SU-DHL-6 (cell line): ENCODE data around the gene DNAJC5G.

Experiments
- H2AFZ ChIP-seq: fragments of 200-600 bp; sonication (generic); 2 replicates; pipeline ENCODE4 v1.6.1; 2014; ENCODE audit warnings: low read depth, mild to moderate bottlenecking, moderate library complexity, mixed read lengths, antibody characterized with exemption, low read length; ENCODE audit not compliant: severe bottlenecking
- H3F3A ChIP-seq: fragments of 200-600 bp; shearing (Covaris generic); 2 replicates; pipeline ENCODE4 v1.6.0; 2016; ENCODE audit warnings: antibody characterized with exemption, mild to moderate bottlenecking; ENCODE audit not compliant: insufficient read depth
- H3K27ac ChIP-seq: fragments of 200-600 bp; sonication (generic); 2 replicates; pipeline ENCODE4 v1.5.1; 2016; ENCODE audit warnings: low read depth, mild to moderate bottlenecking, low read length, moderate library complexity, mixed read lengths
- H3K27me3 ChIP-seq: fragments of 200-600 bp; sonication (generic), shearing (Covaris generic); 2 replicates; pipeline ENCODE4 v1.6.0; 2014; ENCODE audit warnings: mild to moderate bottlenecking, low read length
- H3K36me3 ChIP-seq: fragments of 200-600 bp; sonication (generic); 2 replicates; pipeline ENCODE4 v1.6.1; 2014; ENCODE audit warnings: mild to moderate bottlenecking, low read length, mixed read lengths
- H3K4me2 ChIP-seq: fragments of 300-600, 200-600 bp; shearing (Covaris generic), sonication (generic); 2 replicates; pipeline ENCODE4 v1.6.0; 2014; ENCODE audit warnings: low read length, low read depth, mild to moderate bottlenecking; ENCODE audit not compliant: poor library complexity, severe bottlenecking
- H3K4me3 ChIP-seq: fragments of 200-600 bp; sonication (generic); 2 replicates; pipeline ENCODE4 v1.5.1; 2014; ENCODE audit warnings: antibody characterized with exemption, low read length, mild to moderate bottlenecking, mixed read lengths; ENCODE audit not compliant: insufficient read depth, poor library complexity, severe bottlenecking
- H3K79me2 ChIP-seq: fragments of 200-600 bp; sonication (generic); 2 replicates; pipeline ENCODE4 v1.6.1; 2014; ENCODE audit warnings: mild to moderate bottlenecking, low read length, moderate library complexity; ENCODE audit not compliant: insufficient read depth
- H3K9ac ChIP-seq: fragments of 200-600 bp; sonication (generic); 2 replicates; pipeline ENCODE4 v1.7.0; 2014; ENCODE audit warnings: mild to moderate bottlenecking, low read length
- H3K9me2 ChIP-seq: fragments of 200-600 bp; sonication (generic); replicated peaks from 2 replicates; pipeline ENCODE4 v1.6.1; 2014; ENCODE audit warnings: low read length; ENCODE audit not compliant: insufficient read depth
- H3K9me3 ChIP-seq: fragments of 200-600 bp; sonication (generic); 2 replicates; pipeline ENCODE4 v1.6.1; 2014; ENCODE audit warnings: low read length, mixed read lengths; ENCODE audit not compliant: insufficient read depth
- H4K20me1 ChIP-seq: fragments of 200-600 bp; sonication (generic); 2 replicates; pipeline ENCODE4 v1.6.1; 2014; ENCODE audit warnings: low read depth, mild to moderate bottlenecking, antibody characterized with exemption, low read length, moderate library complexity, mixed read lengths
- CTCF ChIP-seq: fragments of 200-600 bp; sonication (generic); IDR thresholded peaks from one replicate; pipeline ENCODE4 v1.5.1; 2017; ENCODE audit warnings: antibody characterized with exemption, mild to moderate bottlenecking, low read length, moderate library complexity; ENCODE audit not compliant: insufficient read depth, poor library complexity, severe bottlenecking
- EZH2phosphoT487 ChIP-seq: fragments of 200-600 bp; sonication (generic), shearing (Covaris generic); conservative IDR thresholded peaks from 2 replicates; pipeline ENCODE4 v1.6.1; 2018; ENCODE audit warnings: mild to moderate bottlenecking, antibody characterized with exemption, low read length, moderate library complexity, mixed read lengths

DNAJC5G gene

GRCh38 chr2:27236626-27237025, 38.6 kb upstream of the DNAJC5G start:
- Histone ChIP-seq H3K9me3 (no peaks in the 10 kb centered on the region), H3K27ac (no peak overlapping the region), H3K79me2 (no peaks in the 10 kb centered on the region), H3K9ac (no peak overlapping the region), H3K9me2 (no peaks in the 10 kb centered on the region), H3F3A (no peaks in the 10 kb centered on the region), H3K4me3 (no peak overlapping the region), H2AFZ (no peak overlapping the region), H3K4me2 (no peak overlapping the region), H3K27me3 (no peaks in the 10 kb centered on the region), H4K20me1 (no peaks in the 10 kb centered on the region), H3K36me3 (peaks cover 7% of the 10 kb centered on the region)
- no peak for TF ChIP-seq EZH2phosphoT487
- no peak for TF ChIP-seq CTCF

- H3K4me3 ChIP-seq: no peak overlapping the region
- no peak overlapping the region for H3K4me2 ChIP-seq
- no peak overlapping the region for H2AFZ ChIP-seq
- no peak overlapping the region for H3K27ac ChIP-seq
- TF ChIP-seq CTCF: no peak
- TF ChIP-seq EZH2phosphoT487: no peak
- H3K9me3 ChIP-seq: no peaks in the 10 kb centered on the region
- no peaks in the 10 kb centered on the region for H3K9me2 ChIP-seq
- no peaks in the 10 kb centered on the region for H4K20me1 ChIP-seq
- no peaks in the 10 kb centered on the region for H3F3A ChIP-seq
- H3K36me3 ChIP-seq: peaks cover 6% of the 10 kb centered on the region
- no peaks in the 10 kb centered on the region for H3K79me2 ChIP-seq
- H3K27me3 ChIP-seq: no peaks in the 10 kb centered on the region
- H3K9ac ChIP-seq: no peak overlapping the region
Measured at GRCh38 chr2:27237341-27237945, 37.8 kb upstream of the DNAJC5G start.

GRCh38 chr2:27238976-27239375, 36.3 kb upstream of the DNAJC5G start:
- Histone ChIP-seq H3K79me2 (no peaks in the 10 kb centered on the region), H3K27ac (no peak overlapping the region), H3K9me3 (no peaks in the 10 kb centered on the region), H2AFZ (no peak overlapping the region), H4K20me1 (no peaks in the 10 kb centered on the region), H3K4me3 (no peak overlapping the region), H3K27me3 (no peaks in the 10 kb centered on the region), H3K4me2 (no peak overlapping the region), H3K9me2 (no peaks in the 10 kb centered on the region), H3F3A (no peaks in the 10 kb centered on the region), H3K9ac (no peak overlapping the region), H3K36me3 (no peaks in the 10 kb centered on the region; the same call in 1 of the 2 replicates)
- no peak for TF ChIP-seq EZH2phosphoT487

GRCh38 chr2:27240406-27240805, 34.8 kb upstream of the DNAJC5G start:
- no peak overlapping the region for H3K4me3 ChIP-seq
- H3K9me3 ChIP-seq: no peaks in the 10 kb centered on the region
- no peaks in the 10 kb centered on the region for H4K20me1 ChIP-seq
- H3K36me3 ChIP-seq: no peaks in the 10 kb centered on the region; the same call in 1 of the 2 replicates
- H3K9ac ChIP-seq: no peak overlapping the region
- H3K9me2 ChIP-seq: no peaks in the 10 kb centered on the region
- no peak overlapping the region for H2AFZ ChIP-seq
- H3F3A ChIP-seq: peaks cover 2% of the 10 kb centered on the region; the same call in 1 of the 2 replicates
- no peak for TF ChIP-seq CTCF
- no peak for TF ChIP-seq EZH2phosphoT487
- H3K4me2 ChIP-seq: no peak overlapping the region
- H3K79me2 ChIP-seq: no peaks in the 10 kb centered on the region
- H3K27ac ChIP-seq: no peak overlapping the region
- no peaks in the 10 kb centered on the region for H3K27me3 ChIP-seq
